Measurements from ENCODE around the gene STAB1.

The STAB1 gene

GRCh38 chr3:52487050-52487787 is 7.9 kb upstream of the STAB1 start:
- no peak for DNase-seq (ENCODE audit: low read depth in 3 of 3)

GRCh38 chr3:52487788-52488691 is 7.1 kb upstream of the STAB1 start:
- DNase-seq (ENCODE audit: low read depth in 3 of 3) = no peak

GRCh38 chr3:52488746-52489145 is 6.4 kb upstream of the STAB1 start:
- DNase-seq (ENCODE audit: low read depth in 3 of 3) = no peak

- no peak for DNase-seq (ENCODE audit: low read depth in 3 of 3)
Observed at GRCh38 chr3:52489453-52489852, 5.7 kb upstream of the STAB1 start.

GRCh38 chr3:52490035-52490938 is 4.9 kb upstream of the STAB1 start:
- DNase-seq (ENCODE audit: low read depth in 3 of 3) = no peak

GRCh38 chr3:52490939-52491526 is 4.1 kb upstream of the STAB1 start:
- DNase-seq (ENCODE audit: low read depth in 3 of 3) = no peak

GRCh38 chr3:52492059-52492458 is 3.1 kb upstream of the STAB1 start:
- no peak for DNase-seq (ENCODE audit: low read depth in 3 of 3)

GRCh38 chr3:52493232-52494017 is 1.7 kb upstream of the STAB1 start:
- DNase-seq (ENCODE audit: low read depth in 3 of 3) = no peak

GRCh38 chr3:52494445-52494844 is 693 bp upstream of the STAB1 start:
- no peak for DNase-seq (ENCODE audit: low read depth in 3 of 3)

- no peak for DNase-seq (ENCODE audit: low read depth in 3 of 3)
Observed at GRCh38 chr3:52495777-52496602, 852 bp downstream of the STAB1 start.

- no peak for DNase-seq (ENCODE audit: low read depth in 3 of 3)
Observed at GRCh38 chr3:52498137-52499054, 3.3 kb downstream of the STAB1 start.

GRCh38 chr3:52501046-52501445 is 5.9 kb downstream of the STAB1 start:
- DNase-seq (ENCODE audit: low read depth in 3 of 3) = no peak

- DNase-seq (ENCODE audit: low read depth in 3 of 3) = no peak
Observed at GRCh38 chr3:52502001-52502400, 6.9 kb downstream of the STAB1 start.

GRCh38 chr3:52502808-52503350 is 7.7 kb downstream of the STAB1 start:
- DNase-seq (ENCODE audit: low read depth in 3 of 3) = no peak

GRCh38 chr3:52503788-52504424 is 8.8 kb downstream of the STAB1 start:
- DNase-seq (ENCODE audit: low read depth in 3 of 3) = no peak

- DNase-seq (ENCODE audit: low read depth in 3 of 3) = no peak
Observed at GRCh38 chr3:52504977-52505376, 9.8 kb downstream of the STAB1 start.

GRCh38 chr3:52506266-52506966 is 11.3 kb downstream of the STAB1 start:
- no peak for DNase-seq (ENCODE audit: low read depth in 3 of 3)
